Measurements from ENCODE around the gene PREX1. TPM values are rescaled to one million over a fixed set of nuclear protein-coding genes. Genes with fewer than 3 reads are reported as not detected.

PREX1 gene
- total RNA-seq, 1 donor from 2014 or later: 2.9 TPM

- Mint-ChIP-seq H3K4me1 (ENCODE audit: low read depth) (no peaks in the 10 kb centered on the region), H3K4me3 (ENCODE audit: low read depth) (no peak overlapping the region), H3K27me3 (peaks cover 7% of the 10 kb centered on the region), H3K9me3 (ENCODE audit: low read depth) (no peaks in the 10 kb centered on the region), H3K36me3 (ENCODE audit: insufficient read depth) (no peaks in the 10 kb centered on the region), H3K27ac (no peak overlapping the region)
- no peak for DNase-seq (ENCODE audit: low spot score, unreplicated experiment)
- TF ChIP-seq CTCF (IDR thresholded peaks at IDR 0.05; ENCODE audit: unreplicated experiment): no peak
Observed at GRCh38 chr20:48680650-48681049, 147.1 kb downstream of the PREX1 start.

GRCh38 chr20:48679599-48679998, 148.2 kb downstream of the PREX1 start:
- Mint-ChIP-seq H3K27me3 (peaks cover 2% of the 10 kb centered on the region), H3K27ac (no peak overlapping the region), H3K4me3 (ENCODE audit: low read depth) (no peak overlapping the region), H3K9me3 (ENCODE audit: low read depth) (no peaks in the 10 kb centered on the region), H3K36me3 (ENCODE audit: insufficient read depth) (no peaks in the 10 kb centered on the region), H3K4me1 (ENCODE audit: low read depth) (no peaks in the 10 kb centered on the region)
- no peak for DNase-seq (ENCODE audit: low spot score, unreplicated experiment)
- no peak for TF ChIP-seq CTCF (IDR thresholded peaks at IDR 0.05; ENCODE audit: unreplicated experiment)

GRCh38 chr20:48679011-48679410, 148.8 kb downstream of the PREX1 start:
- Mint-ChIP-seq H3K4me3 (ENCODE audit: low read depth) (no peak overlapping the region), H3K27me3 (no peaks in the 10 kb centered on the region), H3K4me1 (ENCODE audit: low read depth) (no peaks in the 10 kb centered on the region), H3K36me3 (ENCODE audit: insufficient read depth) (no peaks in the 10 kb centered on the region), H3K9me3 (ENCODE audit: low read depth) (no peaks in the 10 kb centered on the region), H3K27ac (no peak overlapping the region)
- DNase-seq (ENCODE audit: low spot score, unreplicated experiment): no peak
- TF ChIP-seq CTCF (IDR thresholded peaks at IDR 0.05; ENCODE audit: unreplicated experiment): no peak

- H3K27ac Mint-ChIP-seq: peak overlapping the region; percentile 79
- H3K4me1 Mint-ChIP-seq (ENCODE audit: low read depth): no peaks in the 10 kb centered on the region
- TF ChIP-seq CTCF (IDR thresholded peaks at IDR 0.05; ENCODE audit: unreplicated experiment): no peak
- H3K27me3 Mint-ChIP-seq: no peaks in the 10 kb centered on the region
- H3K36me3 Mint-ChIP-seq (ENCODE audit: insufficient read depth): no peaks in the 10 kb centered on the region
- H3K4me3 Mint-ChIP-seq (ENCODE audit: low read depth): no peak overlapping the region
- no peak for DNase-seq (ENCODE audit: low spot score, unreplicated experiment)
- no peaks in the 10 kb centered on the region for H3K9me3 Mint-ChIP-seq (ENCODE audit: low read depth)
Observed at GRCh38 chr20:48678421-48678820, 149.4 kb downstream of the PREX1 start.

GRCh38 chr20:48676795-48677460, 150.9 kb downstream of the PREX1 start:
- no peak overlapping the region for H3K4me3 Mint-ChIP-seq (ENCODE audit: low read depth)
- H3K27ac Mint-ChIP-seq: no peak overlapping the region
- TF ChIP-seq CTCF (IDR thresholded peaks at IDR 0.05; ENCODE audit: unreplicated experiment): no peak
- H3K27me3 Mint-ChIP-seq: no peaks in the 10 kb centered on the region
- no peaks in the 10 kb centered on the region for H3K36me3 Mint-ChIP-seq (ENCODE audit: insufficient read depth)
- H3K4me1 Mint-ChIP-seq (ENCODE audit: low read depth): no peaks in the 10 kb centered on the region
- H3K9me3 Mint-ChIP-seq (ENCODE audit: low read depth): no peaks in the 10 kb centered on the region
- DNase-seq (ENCODE audit: low spot score, unreplicated experiment): no peak

Data from progenitor cell of endocrine pancreas (in vitro differentiated cells).